ENCODE data around the gene HES3. TPM values are rescaled to one million over a fixed set of nuclear protein-coding genes. Genes with fewer than 3 reads are reported as not detected.

Gene HES3
- total and polyA plus RNA-seq, 11 donors: not detected

DNA sequence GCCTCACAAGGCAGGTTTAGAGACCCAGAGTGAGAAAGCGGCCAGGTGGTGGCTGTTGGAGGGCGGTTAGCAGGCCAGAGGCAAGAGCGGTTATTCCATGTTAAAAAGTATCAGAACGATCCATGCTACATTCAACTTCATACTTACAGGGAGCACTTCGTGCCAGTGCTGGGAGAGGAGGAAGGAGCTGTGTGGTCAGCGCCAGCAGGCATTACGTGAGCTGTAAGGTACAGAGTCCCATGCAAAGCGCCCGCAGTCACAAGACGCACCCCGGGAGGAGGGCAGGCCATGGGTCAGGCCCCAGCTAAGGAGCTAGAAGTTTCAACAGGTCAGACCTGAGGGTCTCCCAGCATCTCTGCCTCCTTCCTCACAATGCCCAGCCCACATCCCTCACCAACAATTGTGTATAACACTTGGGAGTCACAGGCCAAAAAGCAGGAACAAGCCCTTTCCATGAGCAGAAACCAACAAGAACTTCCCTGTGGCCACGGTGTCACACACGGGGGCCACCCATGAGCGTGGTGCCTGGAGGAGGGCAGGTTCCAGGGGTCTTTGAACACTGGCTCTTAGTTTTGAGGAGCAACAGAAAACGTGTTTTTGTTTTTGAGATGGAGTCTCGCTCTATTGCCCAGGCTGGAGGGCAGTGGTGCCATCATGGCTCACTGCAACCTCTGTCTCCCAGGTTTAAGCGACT, 38.7 kb downstream of the HES3 start:
- Histone ChIP-seq H3K27me3 (no peaks in the 10 kb centered on the region), H3K9me3 (no peaks in the 10 kb centered on the region), H3K4me1 (peaks cover 0 to 5% (median 0%) of the 10 kb centered on the region in 12 donors), H3K36me3 (no peaks in the 10 kb centered on the region), H3K27ac (no peak overlapping the region), H3K4me3 (no peak overlapping the region)
- DNase-seq (no peak), ATAC-seq (no peak)
- intact Hi-C loops (cut with DNase I): loop anchor here in 1 of 10 donors (5.0 kb wide), 1 partner anchor 35 kb away; no protein-coding TSS in a partner anchor
- 93 to 98% (median 94%) methylated on average over 15 to 17 of the region's 17 CpGs for WGBS, 4 donors
- no peak for TF ChIP-seq POLR2A (IDR thresholded peaks at IDR 0.05)
- TF ChIP-seq, protein P1, sequence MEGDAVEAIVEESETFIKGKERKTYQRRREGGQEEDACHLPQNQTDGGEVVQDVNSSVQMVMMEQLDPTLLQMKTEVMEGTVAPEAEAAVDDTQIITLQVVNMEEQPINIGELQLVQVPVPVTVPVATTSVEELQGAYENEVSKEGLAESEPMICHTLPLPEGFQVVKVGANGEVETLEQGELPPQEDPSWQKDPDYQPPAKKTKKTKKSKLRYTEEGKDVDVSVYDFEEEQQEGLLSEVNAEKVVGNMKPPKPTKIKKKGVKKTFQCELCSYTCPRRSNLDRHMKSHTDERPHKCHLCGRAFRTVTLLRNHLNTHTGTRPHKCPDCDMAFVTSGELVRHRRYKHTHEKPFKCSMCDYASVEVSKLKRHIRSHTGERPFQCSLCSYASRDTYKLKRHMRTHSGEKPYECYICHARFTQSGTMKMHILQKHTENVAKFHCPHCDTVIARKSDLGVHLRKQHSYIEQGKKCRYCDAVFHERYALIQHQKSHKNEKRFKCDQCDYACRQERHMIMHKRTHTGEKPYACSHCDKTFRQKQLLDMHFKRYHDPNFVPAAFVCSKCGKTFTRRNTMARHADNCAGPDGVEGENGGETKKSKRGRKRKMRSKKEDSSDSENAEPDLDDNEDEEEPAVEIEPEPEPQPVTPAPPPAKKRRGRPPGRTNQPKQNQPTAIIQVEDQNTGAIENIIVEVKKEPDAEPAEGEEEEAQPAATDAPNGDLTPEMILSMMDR (IDR thresholded peaks at IDR 0.05): no peak

DNA sequence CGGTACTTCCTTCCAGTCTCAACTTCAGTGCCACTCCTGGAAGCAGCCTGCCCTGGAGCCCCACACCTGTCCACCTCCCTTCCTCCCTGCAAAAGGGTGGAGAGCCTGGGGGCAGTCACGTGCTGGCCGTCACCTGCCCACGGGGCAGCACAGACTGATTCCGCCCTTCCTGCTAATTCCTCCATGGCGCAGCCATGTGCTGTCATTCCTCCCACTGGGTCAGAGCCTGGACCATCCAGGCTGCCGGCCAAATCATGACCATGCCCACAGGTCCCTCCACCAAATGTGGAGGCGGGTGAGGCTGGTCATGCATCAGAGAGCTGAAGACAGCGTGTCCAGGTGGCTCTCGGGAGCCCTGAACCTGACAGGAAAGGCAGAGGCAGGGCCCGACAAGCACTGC, 41.4 kb downstream of the HES3 start:
- 90 to 95% (median 94%) methylated on average over 9 to 11 of the region's 11 CpGs for whole genome bisulfite sequencing, 4 donors
- intact Hi-C loops (cut with DNase I): no loop called here
- no peaks in the 10 kb centered on the region for H3K36me3 ChIP-seq

DNA sequence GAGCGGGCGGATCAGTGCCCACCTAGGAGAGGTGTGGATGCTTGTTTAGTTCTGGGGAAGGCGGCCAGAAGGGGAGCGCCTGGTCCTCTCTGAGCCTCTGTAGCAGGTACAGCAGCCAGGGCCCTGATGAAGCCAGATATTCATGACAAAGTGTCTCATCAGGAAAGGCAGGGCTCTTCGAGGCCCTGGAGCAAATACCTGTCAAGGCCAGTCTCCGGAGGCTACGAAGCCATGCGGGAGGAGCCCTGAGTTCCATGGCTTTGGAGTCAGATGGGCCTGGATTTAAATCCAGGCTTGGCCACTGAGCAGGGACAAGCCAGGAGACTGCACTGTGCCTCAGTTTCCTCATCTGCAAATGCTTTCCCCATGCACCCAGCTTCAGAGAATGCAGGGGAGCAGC, 42.3 kb downstream of the HES3 start:
- Histone ChIP-seq H3K36me3 (no peaks in the 10 kb centered on the region), H3K27ac (no peak overlapping the region), H3K4me3 (no peak overlapping the region), H3K27me3 (no peaks in the 10 kb centered on the region), H3K4me1 (peaks cover 0 to 24% (median 8%) of the 10 kb centered on the region in 12 donors), H3K9me3 (no peaks in the 10 kb centered on the region)
- no peak for ATAC-seq
- no peak for DNase-seq
- no peak for TF ChIP-seq POLR2A (IDR thresholded peaks at IDR 0.05)
- intact Hi-C loops (cut with DNase I): no loop called here
- 94 to 98% (median 96%) methylated on average over 8 of the region's 8 CpGs for WGBS, 4 donors

More for the DNA sequence above, 41.4 kb downstream of the HES3 start:
- Histone ChIP-seq H3K9me3 (no peaks in the 10 kb centered on the region), H3K4me1 (peaks cover 0 to 18% (median 5%) of the 10 kb centered on the region in 12 donors), H3K27me3 (no peaks in the 10 kb centered on the region), H3K4me3 (no peak overlapping the region), H3K27ac (no peak overlapping the region)
- ATAC-seq (no peak), DNase-seq (no peak)
- TF ChIP-seq POLR2A (IDR thresholded peaks at IDR 0.05): no peak
- TF ChIP-seq, protein P1 (IDR thresholded peaks at IDR 0.05): no peak

DNA sequence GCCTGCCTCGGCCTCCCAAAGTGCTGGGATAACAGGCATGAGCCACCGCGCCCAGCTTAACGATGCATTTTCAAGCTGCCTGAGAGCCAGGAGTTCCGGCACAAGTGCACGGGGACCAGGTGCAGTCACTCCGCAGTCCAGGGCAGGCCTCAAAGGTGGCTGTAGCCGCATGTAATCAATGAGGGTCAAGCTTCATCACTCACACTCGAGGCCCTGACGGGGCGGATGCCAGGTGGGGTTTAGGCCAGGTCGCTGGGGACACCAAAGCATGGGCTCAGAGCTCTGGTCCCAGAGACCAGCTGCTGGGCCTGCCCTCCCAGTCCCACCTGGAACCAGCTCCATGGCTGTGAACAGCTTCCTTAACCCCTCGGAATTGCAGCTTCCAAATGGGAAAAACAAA, 43.0 kb downstream of the HES3 start:
- intact Hi-C loops (cut with DNase I): no loop called here
- Histone ChIP-seq H3K4me3 (no peak overlapping the region), H3K36me3 (no peaks in the 10 kb centered on the region), H3K27ac (no peak overlapping the region), H3K4me1 (peaks cover 0 to 26% (median 8%) of the 10 kb centered on the region in 12 donors), H3K27me3 (no peaks in the 10 kb centered on the region), H3K9me3 (no peaks in the 10 kb centered on the region)
- WGBS, 4 donors: 89 to 94% (median 91%) methylated on average over 13 of the region's 13 CpGs
- no peak for ATAC-seq
- TF ChIP-seq, protein P1 (IDR thresholded peaks at IDR 0.05): no peak
- TF ChIP-seq POLR2A (IDR thresholded peaks at IDR 0.05): no peak
- no peak for DNase-seq
